GM23248 (cell line): ENCODE measurements around the gene ZNF263.

ENCODE experiments used
- EZH2 ChIP-seq: fragments of 200-600 bp; sonication (generic); IDR thresholded peaks from 2 replicates; pipeline ENCODE4 v1.6.1; 2018; ENCODE audit warnings: antibody characterized with exemption, mild to moderate bottlenecking; ENCODE audit not compliant: insufficient read depth, poor library complexity, severe bottlenecking
- EZH2phosphoT487 ChIP-seq: fragments of 200-600 bp; sonication (generic); IDR thresholded peaks from 2 replicates; pipeline ENCODE4 v1.6.1; 2018; ENCODE audit warnings: antibody characterized with exemption, moderate library complexity, mild to moderate bottlenecking, low read depth; ENCODE audit not compliant: insufficient read depth

- no peak for TF ChIP-seq EZH2
- TF ChIP-seq EZH2phosphoT487, result no peak
Observed at GRCh38 chr16:3262517-3262916, 20.8 kb upstream of the ZNF263 start.
